Lung (tissue), 12 donors: Measurements from ENCODE around the gene DOCK8. TPM values are rescaled to one million over a fixed set of nuclear protein-coding genes. Genes with fewer than 3 reads are reported as not detected.

Experiments
- ATAC-seq: fragments of 200-7000 bp; cut with Tn5 transposase; one replicate; pipeline ENCODE4 v1.9.1; 2020; ENCODE audit warnings: moderate number of reproducible peaks; ENCODE audit not compliant: insufficient read depth, low FRiP score
- DNase-seq, 3 donors: peaks; one replicate each; pipeline ENCODE4 v3.0.0-alpha.2; 2013 to 2017
- H3K27ac ChIP-seq, 2 donors: one replicate each; pipeline ENCODE4 v1.5.1; 2013; ENCODE audit warnings: mild to moderate bottlenecking in 2 of 2, moderate library complexity in 2 of 2, control low read depth in 1 of 2, inconsistent platforms in 1 of 2, low read depth in 1 of 2, low read length in 1 of 2
- H3K27me3 ChIP-seq, 3 donors: one replicate each; pipeline ENCODE4 v1.5.1; 2013; ENCODE audit warnings: low read length in 2 of 3; ENCODE audit not compliant: control insufficient read depth in 3 of 3, insufficient read depth in 3 of 3
- H3K36me3 ChIP-seq, 4 donors: one replicate each; pipeline ENCODE4 v1.5.1; 2013; ENCODE audit warnings: low read length in 4 of 4, mild to moderate bottlenecking in 1 of 4, moderate library complexity in 1 of 4; ENCODE audit not compliant: control insufficient read depth in 4 of 4, insufficient read depth in 4 of 4
- H3K4me1 ChIP-seq, 5 donors: one replicate each; pipeline ENCODE4 v1.5.1; 2013; ENCODE audit warnings: low read length in 5 of 5, mild to moderate bottlenecking in 2 of 5, moderate library complexity in 1 of 5; ENCODE audit not compliant: control insufficient read depth in 5 of 5, insufficient read depth in 5 of 5
- H3K4me3 ChIP-seq: one replicate; pipeline ENCODE4 v1.5.1; 2013; ENCODE audit warnings: mild to moderate bottlenecking, control low read depth, moderate library complexity
- H3K9ac ChIP-seq, 2 donors: one replicate each; pipeline ENCODE4 v1.5.1; 2013; ENCODE audit warnings: low read length in 2 of 2, control low read depth in 1 of 2; ENCODE audit not compliant: insufficient read depth in 1 of 2
- H3K9me3 ChIP-seq, 4 donors: one replicate each; pipeline ENCODE4 v1.5.1; 2013; ENCODE audit warnings: low read length in 3 of 4, mild to moderate bottlenecking in 1 of 4, moderate library complexity in 1 of 4; ENCODE audit not compliant: control insufficient read depth in 4 of 4, insufficient read depth in 3 of 4
- CTCF ChIP-seq: IDR thresholded peaks from 2 replicates; pipeline ENCODE4 v1.5.1; 2012; ENCODE audit warnings: mild to moderate bottlenecking; ENCODE audit errors: control extremely low read depth, extremely low read depth
- WGBS, 2 donors: extraction: QIAGEN DNeasy Blood & Tissue Kit; methylation state at CpG; one replicate each; pipeline ENCODE4 v1.1.7; 2013; 5-methylcytosine and 5-hydroxymethylcytosine counted together
- polyA plus RNA-seq, 2 donors: library from polyadenylated mRNA; stranded (reverse); fragments of 200-250 nt; gene quantifications; one replicate each; pipeline ENCODE4 v1.2.1, GENCODE V29; 2013
- total RNA-seq, 2 donors: library from RNA; depleted of rRNA in 1 of 2; stranded (reverse); fragments of >200 nt in 1 of 2; gene quantifications; one replicate each; pipeline ENCODE4 v1.2.1, GENCODE V29; 2014 to 2021
- donor health status: control.
- donor health status: control.
- donor health status: Bipolar disorder and iron deficiency.
- donor health status: healthy.
- donor health status: DM: yes; HTN: yes; CAD: no.

DOCK8 gene
- total and polyA plus RNA-seq, 4 donors: 9.6 to 75.1 (median 27.3) TPM

- Histone ChIP-seq H3K27ac (no peak overlapping the region), H3K36me3 (no peaks in the 10 kb centered on the region), H3K9ac (no peak overlapping the region), H3K4me3 (no peak overlapping the region), H3K27me3 (peaks cover 0 to 3% (median 0%) of the 10 kb centered on the region in 3 donors), H3K4me1 (peaks cover 0 to 14% (median 9%) of the 10 kb centered on the region in 5 donors), H3K9me3 (no peaks in the 10 kb centered on the region)
- DNase-seq (no peak), ATAC-seq (no peak)
- TF ChIP-seq CTCF: no peak
- WGBS, 2 donors: 85 to 92% methylated on average over 9 of the region's 9 CpGs
Measured at GRCh38 chr9:341634-342421, 127.2 kb downstream of the DOCK8 start.

- Histone ChIP-seq H3K27me3 (peaks cover 0 to 4% (median 2%) of the 10 kb centered on the region in 3 donors), H3K9ac (no peak overlapping the region), H3K4me3 (no peak overlapping the region), H3K9me3 (no peaks in the 10 kb centered on the region), H3K36me3 (no peaks in the 10 kb centered on the region), H3K27ac (no peak overlapping the region), H3K4me1 (peaks cover 0 to 16% (median 0%) of the 10 kb centered on the region in 5 donors)
- ATAC-seq (no peak), DNase-seq (no peak)
- TF ChIP-seq CTCF: no peak
- 77 to 83% methylated on average over 4 of the region's 4 CpGs for WGBS, 2 donors
Measured at GRCh38 chr9:343773-344172, 129.1 kb downstream of the DOCK8 start.

GRCh38 chr9:346111-346571, 131.5 kb downstream of the DOCK8 start:
- Histone ChIP-seq H3K27me3 (peaks cover 0 to 9% (median 4%) of the 10 kb centered on the region in 3 donors), H3K4me3 (no peak overlapping the region), H3K9ac (no peak overlapping the region), H3K36me3 (no peaks in the 10 kb centered on the region), H3K27ac (no peak overlapping the region), H3K9me3 (no peaks in the 10 kb centered on the region), H3K4me1 (peaks cover 0 to 16% (median 0%) of the 10 kb centered on the region in 5 donors)
- WGBS, 2 donors: 81 to 85% methylated on average over 8 of the region's 8 CpGs
- TF ChIP-seq CTCF: no peak
- ATAC-seq (no peak), DNase-seq (peak; percentile 59 to 82 (median 75))
